T-helper 2 cell treated with Interferon-gamma antibody and Interleukin-4, amounts not matched to agents 100 ng/mL and 5 ng/mL, for 36 hours (primary cell): ENCODE results near the gene GPC5. TPM values are rescaled to one million over a fixed set of nuclear protein-coding genes. Genes with fewer than 3 reads are reported as not detected.

Experiments
- total RNA-seq: library from RNA; stranded (reverse); gene quantifications from 2 replicates; pipeline ENCODE4 v1.2.3, GENCODE V29; 2022

The GPC5 gene
- total RNA-seq, 1 donor from 2014 or later: not detected

Other genes starting within 250 kb of the GPC5 start
- gene MIR17HG, start 50.9 kb upstream of the GPC5 start, total RNA-seq: 9.8 and 10.1 TPM in 2 replicates